OCI-LY1 (cell line): ENCODE results near the gene ZNF407.

Experiments
- H2AFZ ChIP-seq: fragments of 200-600 bp; sonication (generic), shearing (Covaris generic); 2 replicates; pipeline ENCODE4 v1.6.0; 2014; ENCODE audit warnings: antibody characterized with exemption, mild to moderate bottlenecking, low read length
- H3F3A ChIP-seq: fragments of 200-600 bp; sonication (generic), shearing (Covaris generic); 2 replicates; pipeline ENCODE4 v1.6.0; 2014; ENCODE audit warnings: mild to moderate bottlenecking, antibody characterized with exemption, low read length, moderate library complexity; ENCODE audit not compliant: insufficient read depth
- H3K27ac ChIP-seq: fragments of 200-600 bp; sonication (generic); 2 replicates; pipeline ENCODE4 v1.5.1; 2014; ENCODE audit warnings: low read length, mixed run types, mild to moderate bottlenecking, low read depth; ENCODE audit not compliant: poor library complexity, severe bottlenecking
- H3K27me3 ChIP-seq: fragments of 200-600 bp; sonication (generic); 2 replicates; pipeline ENCODE4 v1.6.0; 2014; ENCODE audit warnings: antibody characterized with exemption, mild to moderate bottlenecking, low read length, moderate library complexity; ENCODE audit not compliant: insufficient read depth
- H3K36me3 ChIP-seq: fragments of 200-600 bp; sonication (generic); 2 replicates; pipeline ENCODE4 v1.6.1; 2014; ENCODE audit warnings: mild to moderate bottlenecking, antibody characterized with exemption, low read length, moderate library complexity, mixed read lengths; ENCODE audit not compliant: insufficient read depth
- H3K4me1 ChIP-seq: fragments of 200-600 bp; sonication (generic); 2 replicates; pipeline ENCODE4 v1.5.1; 2014; ENCODE audit warnings: mild to moderate bottlenecking, low read length, moderate library complexity; ENCODE audit not compliant: insufficient read depth, severe bottlenecking
- H3K4me2 ChIP-seq: fragments of 200-600 bp; sonication (generic), shearing (Covaris generic); 2 replicates; pipeline ENCODE4 v1.6.1; 2014; ENCODE audit warnings: low read length
- H3K4me3 ChIP-seq: fragments of 200-600 bp; sonication (generic); 2 replicates; pipeline ENCODE4 v1.5.1; 2014; ENCODE audit warnings: low read length, low read depth, mild to moderate bottlenecking, mixed read lengths; ENCODE audit not compliant: poor library complexity, severe bottlenecking
- H3K79me2 ChIP-seq: fragments of 200-600 bp; shearing (Covaris generic); 2 replicates; pipeline ENCODE4 v1.6.1; 2016; ENCODE audit warnings: mixed run types, low read length, mixed read lengths; ENCODE audit not compliant: insufficient read depth
- H3K9ac ChIP-seq: fragments of 200-600 bp; sonication (generic), shearing (Covaris generic); 2 replicates; pipeline ENCODE4 v1.6.1; 2014; ENCODE audit warnings: mild to moderate bottlenecking, low read length, mixed read lengths
- H3K9me2 ChIP-seq: fragments of 200-600 bp; sonication (generic), shearing (Covaris generic); 2 replicates; pipeline ENCODE4 v1.6.1; 2014; ENCODE audit warnings: low read depth, mild to moderate bottlenecking, low read length, mixed read lengths
- H3K9me3 ChIP-seq: fragments of 200-600 bp; shearing (Covaris generic); 2 replicates; pipeline ENCODE4 v1.6.1; 2014; ENCODE audit warnings: low read length, mixed read lengths
- H4K20me1 ChIP-seq: fragments of 200-600 bp; sonication (generic), shearing (Covaris generic); 2 replicates; pipeline ENCODE4 v1.6.0; 2016; ENCODE audit warnings: mild to moderate bottlenecking, low read length; ENCODE audit not compliant: insufficient read depth
- CTCF ChIP-seq: fragments of 200-600 bp; sonication (generic), shearing (Covaris generic); IDR thresholded peaks from 2 replicates; pipeline ENCODE4 v1.5.1; 2017; ENCODE audit warnings: mild to moderate bottlenecking, antibody characterized with exemption, low read length, moderate library complexity, mixed read lengths
- EZH2 ChIP-seq: fragments of 200-600 bp; sonication (generic), shearing (Covaris generic); IDR thresholded peaks from 2 replicates; pipeline ENCODE4 v1.8.0; 2017; ENCODE audit warnings: borderline replicate concordance, mixed run types, mild to moderate bottlenecking, antibody characterized with exemption, low read length, moderate library complexity, mixed read lengths

ZNF407 gene

DNA sequence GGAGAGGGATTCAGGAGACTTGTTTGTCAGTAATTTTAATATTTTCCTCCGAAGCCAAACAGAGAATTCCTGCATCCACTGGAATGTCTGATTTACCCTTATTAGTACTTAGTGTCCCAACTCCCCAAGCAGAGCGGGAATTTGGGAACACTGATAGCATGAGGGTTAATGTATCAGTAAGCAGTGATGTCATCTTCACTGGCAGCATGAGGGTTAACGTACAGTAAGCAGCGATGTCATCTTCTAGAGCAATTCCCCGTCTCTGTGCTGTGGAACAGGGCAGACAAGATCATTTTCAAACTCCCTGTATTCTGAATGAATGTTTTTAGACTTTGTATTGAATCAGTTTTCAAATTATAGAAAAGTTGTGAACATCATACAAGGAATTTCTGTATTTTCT lies 228.9 kb downstream of the ZNF407 start:
- H3K27ac ChIP-seq: no peak overlapping the region
- H2AFZ ChIP-seq: no peak overlapping the region
- no peaks in the 10 kb centered on the region for H4K20me1 ChIP-seq
- H3K4me2 ChIP-seq: no peak overlapping the region
- H3F3A ChIP-seq: no peaks in the 10 kb centered on the region
- TF ChIP-seq EZH2: no peak
- no peak for TF ChIP-seq CTCF
- H3K9me3 ChIP-seq: no peaks in the 10 kb centered on the region
- H3K27me3 ChIP-seq: no peaks in the 10 kb centered on the region
- H3K79me2 ChIP-seq: no peaks in the 10 kb centered on the region
- no peak overlapping the region for H3K4me3 ChIP-seq
- H3K9me2 ChIP-seq: no peaks in the 10 kb centered on the region
- H3K4me1 ChIP-seq: no peaks in the 10 kb centered on the region
- H3K36me3 ChIP-seq: no peaks in the 10 kb centered on the region; the same call in 1 of the 2 replicates
- no peak overlapping the region for H3K9ac ChIP-seq

GRCh38 chr18:74828200-74828599 lies 230.5 kb downstream of the ZNF407 start:
- Histone ChIP-seq H3K27ac (no peak overlapping the region), H3K27me3 (no peaks in the 10 kb centered on the region), H3K4me2 (no peak overlapping the region)

DNA sequence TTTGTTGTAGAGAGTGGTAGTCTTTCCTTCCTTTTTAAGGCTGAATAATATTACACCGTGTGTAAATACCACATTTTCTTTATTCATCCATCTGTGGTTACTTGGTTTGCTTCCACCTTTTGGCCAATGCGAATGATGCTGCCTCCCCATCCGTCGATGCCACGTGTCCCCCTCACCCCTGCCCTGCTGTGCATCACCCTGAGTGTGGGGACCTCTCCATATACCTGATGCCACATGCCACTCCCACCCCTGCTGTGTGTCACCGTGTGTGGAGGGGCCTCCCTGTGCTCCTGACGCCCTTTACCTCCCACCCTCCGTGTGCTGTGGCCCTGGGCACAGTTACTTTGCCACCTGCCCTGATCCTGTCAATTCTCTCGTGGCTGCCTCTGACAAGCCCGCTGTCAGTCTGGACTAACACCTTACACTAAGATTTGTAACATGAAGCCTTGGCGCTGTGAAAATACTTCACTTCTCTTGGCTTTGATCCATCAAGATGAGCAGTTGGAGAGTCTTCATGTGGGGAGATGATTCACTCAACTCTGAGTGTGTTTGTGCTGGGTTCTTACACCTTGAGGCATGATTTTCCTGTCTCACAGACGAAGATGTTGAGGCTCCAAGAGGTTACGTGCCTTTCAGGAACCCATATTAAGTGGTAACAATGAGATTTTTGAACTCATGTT lies 234.0 kb downstream of the ZNF407 start:
- Histone ChIP-seq H3K9me3 (no peaks in the 10 kb centered on the region), H3K4me3 (no peak overlapping the region), H3F3A (no peaks in the 10 kb centered on the region), H4K20me1 (no peaks in the 10 kb centered on the region), H3K79me2 (no peaks in the 10 kb centered on the region), H3K9ac (no peak overlapping the region), H3K4me2 (no peak overlapping the region), H3K4me1 (no peaks in the 10 kb centered on the region), H3K27me3 (no peaks in the 10 kb centered on the region), H3K9me2 (no peaks in the 10 kb centered on the region), H2AFZ (no peak overlapping the region), H3K36me3 (no peaks in the 10 kb centered on the region), H3K27ac (no peak overlapping the region)
- TF ChIP-seq CTCF: no peak
- TF ChIP-seq EZH2: no peak

More at GRCh38 chr18:74828200-74828599, 230.5 kb downstream of the ZNF407 start:
- TF ChIP-seq CTCF (no peak), EZH2 (no peak)
- no peak overlapping the region for H3K9ac ChIP-seq
- H3K4me3 ChIP-seq: no peak overlapping the region
- no peaks in the 10 kb centered on the region; the same call in 1 of the 2 replicates for H3K36me3 ChIP-seq
- H4K20me1 ChIP-seq: no peaks in the 10 kb centered on the region
- H3K9me3 ChIP-seq: no peaks in the 10 kb centered on the region
- H3K9me2 ChIP-seq: no peaks in the 10 kb centered on the region
- H2AFZ ChIP-seq: no peak overlapping the region
- H3K79me2 ChIP-seq: no peaks in the 10 kb centered on the region
- no peaks in the 10 kb centered on the region for H3K4me1 ChIP-seq
- no peaks in the 10 kb centered on the region for H3F3A ChIP-seq
